Measurements from ENCODE around the gene PKM.

Gene PKM

GRCh38 chr15:72233769-72234168, 2.8 kb upstream of the PKM start:
- TF ChIP-seq CTCF (IDR thresholded peaks at IDR 0.05; ENCODE audit: low read depth, low read length) = no peak
- DNase-seq (ENCODE audit: extremely low read depth, low read depth) = no peak

GRCh38 chr15:72231833-72232478, 966 bp upstream of the PKM start:
- no peak for DNase-seq (ENCODE audit: extremely low read depth, low read depth)

GRCh38 chr15:72230197-72231065, 559 bp downstream of the PKM start:
- DNase-seq (ENCODE audit: extremely low read depth, low read depth) = peak; percentile 85
- TF ChIP-seq CTCF (IDR thresholded peaks at IDR 0.05; ENCODE audit: low read depth, low read length) = no peak

More at GRCh38 chr15:72231833-72232478, 966 bp upstream of the PKM start:
- no peak for TF ChIP-seq CTCF (IDR thresholded peaks at IDR 0.05; ENCODE audit: low read depth, low read length)

GRCh38 chr15:72229947-72230196, 1.1 kb downstream of the PKM start:
- no peak for DNase-seq (ENCODE audit: extremely low read depth, low read depth)
- no peak for TF ChIP-seq CTCF (IDR thresholded peaks at IDR 0.05; ENCODE audit: low read depth, low read length)

GRCh38 chr15:72229076-72229946, 1.7 kb downstream of the PKM start:
- DNase-seq (ENCODE audit: extremely low read depth, low read depth) = no peak
- TF ChIP-seq CTCF (IDR thresholded peaks at IDR 0.05; ENCODE audit: low read depth, low read length) = no peak

GRCh38 chr15:72227720-72228119, 3.3 kb downstream of the PKM start:
- no peak for DNase-seq (ENCODE audit: extremely low read depth, low read depth)
- no peak for TF ChIP-seq CTCF (IDR thresholded peaks at IDR 0.05; ENCODE audit: low read depth, low read length)

- no peak for DNase-seq (ENCODE audit: extremely low read depth, low read depth)
- TF ChIP-seq CTCF (IDR thresholded peaks at IDR 0.05; ENCODE audit: low read depth, low read length) = no peak
Measured at GRCh38 chr15:72227192-72227586, 3.8 kb downstream of the PKM start.

Data from AG09319 (cell line).